H1 (cell line): ENCODE data around the gene RNF126. TPM values are rescaled to one million over a fixed set of nuclear protein-coding genes. Genes with fewer than 3 reads are reported as not detected.

Experiments used
- BRCA1 ChIP-seq: IDR thresholded peaks from 2 replicates; pipeline ENCODE4 v1.6.1; 2012; ENCODE audit warnings: low read depth, low read length, improper control_type of control experiment
- CREB1 ChIP-seq: IDR thresholded peaks from 2 replicates; pipeline ENCODE4 v1.6.1; 2012; ENCODE audit warnings: inconsistent platforms
- EGR1 ChIP-seq: IDR thresholded peaks from 2 replicates; pipeline ENCODE4 v1.6.1; 2011; ENCODE audit warnings: low read depth, low read length, borderline replicate concordance
- JUND ChIP-seq: IDR thresholded peaks from 2 replicates; pipeline ENCODE4 v1.6.1; 2011; ENCODE audit warnings: mild to moderate bottlenecking, improper control_type of control experiment, low read length
- NRF1 ChIP-seq: IDR thresholded peaks from 2 replicates; pipeline ENCODE4 v1.6.1; 2011; ENCODE audit warnings: mild to moderate bottlenecking, low read depth, low read length, improper control_type of control experiment
- PHF8 ChIP-seq: fragments of 200-600 bp; sonication (generic); conservative IDR thresholded peaks from 2 replicates; pipeline ENCODE4 v1.7.1; 2012; ENCODE audit warnings: low read depth, mild to moderate bottlenecking, inconsistent platforms, low read length, moderate library complexity
- RBBP5 ChIP-seq: IDR thresholded peaks from 2 replicates; pipeline ENCODE4 v1.7.1; 2012; ENCODE audit warnings: low read depth, mild to moderate bottlenecking, inconsistent platforms, low read length, moderate library complexity, borderline replicate concordance
- SP4 ChIP-seq: IDR thresholded peaks from 2 replicates; pipeline ENCODE4 v1.6.1; 2012; ENCODE audit warnings: low read length, inconsistent platforms
- SRF ChIP-seq: IDR thresholded peaks from 2 replicates; pipeline ENCODE4 v1.6.1; 2011; ENCODE audit warnings: mild to moderate bottlenecking, low read depth, low read length, moderate library complexity
- YY1 ChIP-seq: IDR thresholded peaks from 2 replicates; pipeline ENCODE4 v1.6.1; 2011; ENCODE audit warnings: low read depth, mild to moderate bottlenecking, low read length
- polyA plus RNA-seq, 7 experiments: library from polyadenylated mRNA; depleted of rRNA in 3 of 7; stranded (reverse) in 5 of 7; unstranded in 2 of 7; fragments of >200 nt in 5 of 7; fragments of 200-250 nt in 2 of 7; gene quantifications; 1 replicate in 5 of 7; 2 replicates in 1 of 7; 4 replicates in 1 of 7; pipeline versions ENCODE4 v1.2.1 to v1.2.3, GENCODE V29; 2011 to 2013; ENCODE audit warnings: missing spikeins in 2 of 7, mixed read lengths in 2 of 7
- total RNA-seq: library from RNA; stranded (reverse); fragmentation: NEBNext Ultra II Directional; extraction: Animal tissue kit (Norgen Biotek cat#: 25700); gene quantifications from 2 replicates; pipeline ENCODE4 v1.2.1, GENCODE V29; 2021

RNF126 gene
- total and polyA plus RNA-seq, 2 of the 8 experiments (the other 6 are each of a cell fraction or from before 2014, with no cell fraction given) = 21.8 to 68.0 TPM

GRCh38 chr19:616062-616700, 46.8 kb downstream of the RNF126 start (continued):
- no peak for TF ChIP-seq NRF1
- TF ChIP-seq CREB1 = no peak
- TF ChIP-seq YY1 = no peak
- TF ChIP-seq BRCA1 = no peak
- TF ChIP-seq SP4 = no peak
- TF ChIP-seq RBBP5 = no peak
- TF ChIP-seq EGR1 = no peak
- TF ChIP-seq PHF8 = no peak
- no peak for TF ChIP-seq JUND
- TF ChIP-seq SRF = no peak
